H1 (cell line): ENCODE data around the gene MAP3K14. TPM values are rescaled to one million over a fixed set of nuclear protein-coding genes. Genes with fewer than 3 reads are reported as not detected.

Experiments
- HDAC2 ChIP-seq, 2 experiments: fragments of 300-600 bp in 1 of 2; sonication (generic) in 1 of 2; IDR thresholded peaks; 2 replicates each; pipeline ENCODE4 v1.6.1; 2011 to 2012; ENCODE audit warnings: low read depth in 2 of 2, low read length in 2 of 2, mild to moderate bottlenecking in 2 of 2, moderate library complexity in 2 of 2, borderline replicate concordance in 1 of 2, inconsistent platforms in 1 of 2
- polyA plus RNA-seq, 7 experiments: library from polyadenylated mRNA; depleted of rRNA in 3 of 7; stranded (reverse) in 5 of 7; unstranded in 2 of 7; fragments of >200 nt in 5 of 7; fragments of 200-250 nt in 2 of 7; gene quantifications; 1 replicate in 5 of 7; 2 replicates in 1 of 7; 4 replicates in 1 of 7; pipeline versions ENCODE4 v1.2.1 to v1.2.3, GENCODE V29; 2011 to 2013; ENCODE audit warnings: missing spikeins in 2 of 7, mixed read lengths in 2 of 7
- total RNA-seq: library from RNA; stranded (reverse); fragmentation: NEBNext Ultra II Directional; extraction: Animal tissue kit (Norgen Biotek cat#: 25700); gene quantifications from 2 replicates; pipeline ENCODE4 v1.2.1, GENCODE V29; 2021

MAP3K14 gene
- total and polyA plus RNA-seq, 2 of the 8 experiments (the other 6 are each of a cell fraction or from before 2014, with no cell fraction given), result 5.2 to 6.1 TPM

DNA sequence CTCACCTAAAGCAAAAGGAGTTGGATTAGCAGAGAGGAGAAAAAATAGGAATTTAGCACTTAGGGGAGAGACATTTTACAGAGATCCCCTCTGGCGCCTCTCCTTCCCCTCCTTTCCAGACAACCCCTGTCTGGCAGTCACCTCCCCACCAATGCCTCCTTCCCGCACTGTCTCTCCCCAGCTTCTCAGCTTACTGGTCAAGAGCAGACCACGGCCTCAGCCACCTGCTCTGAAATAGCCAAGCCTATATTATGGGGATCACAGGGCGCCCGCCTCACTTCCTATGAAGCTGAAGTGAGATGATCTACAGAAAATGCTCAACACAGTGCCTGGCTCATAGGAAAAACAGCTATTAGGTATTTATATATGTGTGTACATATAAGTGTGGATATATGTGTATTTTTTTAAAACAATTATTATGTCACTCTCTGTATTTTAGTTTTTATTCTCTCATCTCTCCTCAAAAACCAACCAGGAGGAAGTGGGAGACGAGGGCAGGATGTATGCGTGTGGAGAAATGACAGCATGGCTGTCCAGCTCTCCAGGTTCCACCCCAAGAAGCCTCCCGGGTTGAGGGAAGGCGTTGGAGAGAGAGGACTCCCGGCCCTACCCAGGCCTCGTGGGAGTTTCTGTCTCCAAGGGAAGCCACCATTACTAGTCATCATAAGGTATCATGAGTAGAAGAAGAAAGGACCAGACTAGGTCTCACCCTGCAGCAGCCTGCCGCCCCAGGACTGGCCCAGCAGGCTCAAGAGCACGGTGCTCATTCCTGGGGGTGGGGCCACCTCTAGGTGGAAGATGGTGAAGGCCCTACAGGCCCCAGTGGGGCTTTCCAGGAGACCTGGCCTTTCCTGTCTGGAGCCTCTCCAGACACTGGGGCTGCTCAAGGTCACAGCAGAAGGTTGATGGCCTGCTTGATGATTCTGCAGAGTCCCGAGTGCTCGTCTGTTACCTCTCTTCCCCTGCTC is 27.2 kb downstream of the MAP3K14 start (continued):
- TF ChIP-seq HDAC2 (IDR thresholded peaks at IDR 0.05; ENCODE audit: borderline replicate concordance in 1 of 2, low read depth in 2 of 2, low read length in 2 of 2), result no peak
- TF ChIP-seq, all 59 proteins: peak for 0
